22Rv1 (cell line): ENCODE data around the gene TBC1D16.

ENCODE experiments used
- H3K27ac ChIP-seq: fragments of 450-650 bp; 2 replicates; pipeline ENCODE4 v1.5.1; 2017
- CTCF ChIP-seq: fragments of 450-650 bp; IDR thresholded peaks from 2 replicates; pipeline ENCODE4 v1.5.1; 2017; ENCODE audit warnings: mild to moderate bottlenecking
- ZFX ChIP-seq: fragments of 450-650 bp; IDR thresholded peaks from 2 replicates; pipeline ENCODE4 v1.6.1; 2017; ENCODE audit warnings: antibody characterized with exemption, borderline replicate concordance

Gene TBC1D16

GRCh38 chr17:80024206-80024972 is 11.3 kb downstream of the TBC1D16 start:
- no peak overlapping the region for H3K27ac ChIP-seq
- TF ChIP-seq ZFX (no peak), CTCF (no peak)

- TF ChIP-seq CTCF (no peak), ZFX (no peak)
- H3K27ac ChIP-seq, result no peak overlapping the region
These were observed 12.0 kb downstream of the TBC1D16 start for GRCh38 chr17:80023481-80024205.

- no peak for TF ChIP-seq CTCF
- no peak for TF ChIP-seq ZFX
- no peak overlapping the region for H3K27ac ChIP-seq
These were observed 14.1 kb downstream of the TBC1D16 start for GRCh38 chr17:80021600-80021999.

- TF ChIP-seq ZFX (no peak), CTCF (no peak)
- H3K27ac ChIP-seq, result no peak overlapping the region
These were observed 16.6 kb downstream of the TBC1D16 start for GRCh38 chr17:80018917-80019651.

- TF ChIP-seq ZFX (no peak), CTCF (no peak)
- H3K27ac ChIP-seq, result no peak overlapping the region
These were observed 18.3 kb downstream of the TBC1D16 start for GRCh38 chr17:80017226-80018010.

GRCh38 chr17:80012765-80013741 is 22.6 kb downstream of the TBC1D16 start:
- no peak overlapping the region for H3K27ac ChIP-seq
- no peak for TF ChIP-seq CTCF
- TF ChIP-seq ZFX, result no peak
